H7 (cell line): ENCODE results near the gene EPB41. TPM values are rescaled to one million over a fixed set of nuclear protein-coding genes. Genes with fewer than 3 reads are reported as not detected.
"Not testable (repeated sequence)": the region's sequence is repeated elsewhere in the genome, so short reads cannot be mapped to it uniquely, and the experiment has no call there.

ENCODE experiments used
- DNase-seq: peaks from one replicate; pipeline ENCODE4 v3.0.0; 2012
- H3K27me3 ChIP-seq: 2 replicates; pipeline ENCODE4 v1.6.0; 2011; ENCODE audit warnings: mild to moderate bottlenecking, low read length; ENCODE audit not compliant: control insufficient read depth, insufficient read depth
- H3K36me3 ChIP-seq: replicated peaks from 2 replicates; pipeline ENCODE4 v1.5.1; 2011; ENCODE audit warnings: low read length; ENCODE audit not compliant: control insufficient read depth, insufficient read depth
- H3K4me3 ChIP-seq: 2 replicates; pipeline ENCODE4 v1.5.1; 2011; ENCODE audit warnings: low read depth, mild to moderate bottlenecking, control low read depth, low read length, moderate library complexity; ENCODE audit not compliant: insufficient read depth
- total RNA-seq: library from RNA; depleted of rRNA; stranded (reverse); fragments of >200 nt; shearing (Covaris generic); gene quantifications from 2 replicates; pipeline ENCODE4 v1.2.3, GENCODE V29; 2014; rRNA removed

EPB41 gene
- total RNA-seq: 58.7 and 79.7 TPM in 2 replicates

DNA sequence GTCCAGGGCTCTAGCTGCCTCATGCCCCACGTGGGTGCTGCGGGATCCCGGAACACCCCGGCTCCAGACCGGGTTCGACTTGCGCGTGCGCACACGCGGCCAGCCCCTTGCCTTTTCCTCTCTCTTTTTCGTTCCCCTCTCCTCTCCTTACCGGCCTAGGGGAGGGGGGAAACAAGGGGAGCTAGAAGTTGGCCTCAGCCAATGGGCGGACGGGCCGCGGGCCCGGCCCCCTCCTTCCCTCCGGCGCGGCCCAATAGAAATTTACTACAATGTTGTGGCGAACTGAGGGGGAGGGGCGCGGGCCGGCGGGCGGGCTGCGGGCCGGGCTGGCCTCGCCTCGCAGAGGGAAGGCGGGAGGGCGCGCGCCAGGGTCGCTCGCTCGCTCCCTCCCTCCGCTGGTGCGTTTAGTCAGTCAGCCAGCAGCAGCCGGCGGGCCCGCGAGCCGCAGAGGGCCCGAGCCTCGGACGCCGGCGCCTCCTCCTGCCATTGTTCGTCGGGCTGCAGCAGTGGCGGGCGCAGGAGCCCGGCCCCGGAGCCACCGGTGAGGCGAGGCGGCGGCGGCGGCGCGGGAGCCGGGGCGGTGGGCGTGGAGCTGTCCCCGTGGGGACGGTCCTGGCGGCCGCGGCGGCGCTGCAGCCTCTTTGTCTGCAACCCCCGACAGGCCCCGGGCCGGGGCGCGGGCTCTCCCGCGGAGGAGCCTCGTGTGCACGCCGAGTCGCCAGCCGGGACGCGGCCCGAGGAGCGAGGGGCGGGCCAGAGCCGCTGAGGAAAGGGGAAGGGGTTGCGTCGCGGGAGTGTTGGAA lies at the start of gene EPB41:
Gene EPB41 (plus strand): TSS at position 342 of the 803 bp plus-strand sequence. CDS start 72,869 bp downstream, outside the sequence.
- Histone ChIP-seq H3K4me3 (peak within 1 kb of the TSS; percentile 82), H3K36me3 (no peaks in the 10 kb centered on the region), H3K27me3 (no peaks in the 10 kb centered on the region)
- DNase-seq: peak; percentile 99

DNA sequence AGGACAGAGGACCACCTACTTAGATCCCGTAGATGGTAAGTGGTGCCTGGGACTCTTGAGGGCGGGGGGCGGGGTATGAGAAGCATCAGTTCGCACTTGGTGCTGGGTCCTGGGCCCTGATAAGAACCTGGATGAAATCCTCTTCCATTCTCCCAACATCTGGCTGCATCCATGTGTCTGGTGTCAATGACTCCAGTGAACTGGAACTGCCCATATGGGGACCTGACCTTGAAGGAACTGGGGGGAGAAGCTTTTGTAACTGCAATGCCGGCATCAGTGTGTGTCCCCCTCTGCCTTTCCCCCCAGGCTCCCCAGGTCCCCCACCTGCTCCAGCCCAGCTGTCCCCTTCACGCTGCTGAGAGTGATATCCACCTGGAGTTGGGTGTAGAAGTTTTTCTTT lies 49.7 kb upstream of the EPB41 start:
- H3K27me3 ChIP-seq: no peaks in the 10 kb centered on the region
- H3K4me3 ChIP-seq: no peak overlapping the region
- DNase-seq: no peak
- no peaks in the 10 kb centered on the region for H3K36me3 ChIP-seq

DNA sequence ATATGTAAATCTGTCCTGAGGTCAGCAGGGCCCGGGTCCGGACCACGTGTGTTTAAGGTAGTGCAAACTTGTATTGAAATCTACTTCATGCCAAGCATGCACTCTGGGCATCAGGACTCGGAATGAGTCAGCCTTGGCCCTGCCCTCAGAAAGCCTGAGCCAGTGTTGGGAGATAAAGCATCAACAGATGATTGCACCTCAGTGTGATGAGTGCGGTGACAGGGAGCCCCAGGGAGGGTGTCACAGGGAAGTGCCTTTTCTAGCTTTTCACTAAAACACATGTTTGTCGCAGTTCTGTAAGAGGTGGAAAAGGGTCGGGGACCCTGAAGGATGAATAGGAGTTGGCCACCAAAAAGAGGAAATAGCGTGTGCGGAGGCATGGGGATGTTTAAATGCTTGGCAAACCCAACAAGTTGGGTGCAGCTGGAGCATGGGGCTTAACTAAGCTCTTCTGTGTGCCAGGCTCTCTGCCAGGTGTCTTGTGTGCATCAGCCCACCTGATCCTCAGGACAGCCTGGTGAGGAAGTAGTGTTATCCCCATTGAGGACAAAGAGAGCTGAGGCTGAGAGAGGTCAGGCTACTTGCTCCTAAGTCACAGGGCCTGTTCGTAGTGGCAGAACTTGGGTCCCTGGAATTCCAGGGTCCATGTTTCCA lies 48.2 kb upstream of the EPB41 start:
- H3K27me3 ChIP-seq: no peaks in the 10 kb centered on the region
- H3K36me3 ChIP-seq: no peaks in the 10 kb centered on the region
- no peak for DNase-seq
- H3K4me3 ChIP-seq: no peak overlapping the region

DNA sequence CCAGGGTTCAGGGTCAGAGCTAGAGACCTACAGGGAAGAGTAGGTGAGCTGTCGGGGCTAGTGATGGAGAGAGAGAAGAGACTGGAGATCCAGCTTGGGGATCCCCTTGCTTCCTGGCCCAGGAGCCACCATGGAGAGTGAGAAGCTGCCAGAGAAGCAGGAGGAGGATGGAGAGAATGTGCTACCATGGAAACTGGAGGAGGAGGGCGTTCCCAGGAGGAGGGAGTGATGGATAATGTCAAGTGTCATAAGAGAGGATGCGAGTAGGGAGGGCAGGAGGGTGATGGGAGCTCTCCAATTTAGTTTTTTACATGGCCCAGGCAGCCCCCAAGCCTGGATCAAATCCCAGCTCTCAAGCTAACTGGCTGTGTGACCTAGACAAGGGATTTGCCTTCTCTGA lies 46.5 kb upstream of the EPB41 start:
- no peak overlapping the region for H3K4me3 ChIP-seq
- H3K27me3 ChIP-seq: no peaks in the 10 kb centered on the region
- H3K36me3 ChIP-seq: no peaks in the 10 kb centered on the region
- DNase-seq: no peak

- no peaks in the 10 kb centered on the region for H3K36me3 ChIP-seq
- no peak overlapping the region for H3K4me3 ChIP-seq
- DNase-seq: no peak
- no peaks in the 10 kb centered on the region for H3K27me3 ChIP-seq
These were observed 44.4 kb upstream of the EPB41 start for GRCh38 chr1:28869952-28870351.

GRCh38 chr1:28871631-28872401 lies 42.6 kb upstream of the EPB41 start:
- DNase-seq: no peak
- no peak overlapping the region for H3K4me3 ChIP-seq

DNA sequence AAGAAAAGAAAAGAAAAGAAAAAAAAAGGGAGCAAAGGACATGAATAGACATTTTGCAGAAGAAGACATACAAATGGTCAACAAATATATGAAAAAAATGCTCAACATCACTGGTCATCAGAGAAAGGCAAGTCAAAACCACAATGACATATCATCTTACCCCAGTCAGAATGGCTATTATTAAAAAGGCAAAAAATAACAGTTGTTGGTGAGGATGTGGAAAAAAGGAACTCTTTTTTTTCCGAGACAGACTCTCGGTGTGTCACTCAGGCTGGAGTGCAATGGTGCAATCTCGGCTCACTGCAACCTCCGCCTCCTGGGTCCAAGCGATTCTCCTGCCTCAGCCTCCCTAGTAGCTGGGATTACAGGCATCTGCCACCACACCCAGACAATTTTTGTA lies 39.2 kb upstream of the EPB41 start:
- not testable (repeated sequence) for DNase-seq, H3K27me3 ChIP-seq, H3K36me3 ChIP-seq, H3K4me3 ChIP-seq

More at GRCh38 chr1:28871631-28872401, 42.6 kb upstream of the EPB41 start:
- Histone ChIP-seq H3K27me3 (no peaks in the 10 kb centered on the region), H3K36me3 (no peaks in the 10 kb centered on the region)

GRCh38 chr1:28877132-28877781 lies 37.1 kb upstream of the EPB41 start:
- H3K4me3 ChIP-seq: no peak overlapping the region
- peak; percentile 78 for DNase-seq
- no peaks in the 10 kb centered on the region for H3K36me3 ChIP-seq
- H3K27me3 ChIP-seq: no peaks in the 10 kb centered on the region; the same call in 1 of the 2 replicates

DNA sequence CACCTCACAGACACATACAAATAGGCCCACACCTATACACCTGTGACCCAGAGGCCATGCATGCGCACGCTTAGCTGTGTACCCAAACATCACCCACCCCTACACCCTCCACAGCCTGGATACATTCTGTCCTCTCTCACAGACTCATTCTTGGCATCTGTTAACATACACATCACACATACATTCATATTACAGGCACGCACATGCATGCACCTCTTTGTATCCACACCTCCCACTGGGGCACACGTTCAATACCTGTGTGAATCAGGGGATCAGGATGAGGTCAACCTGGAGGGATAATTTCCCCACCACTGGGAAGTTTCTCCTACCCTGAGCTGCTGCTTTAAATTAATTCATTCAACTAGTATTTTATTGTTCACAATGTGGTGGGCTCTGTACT lies 35.6 kb upstream of the EPB41 start:
- Histone ChIP-seq H3K36me3 (no peaks in the 10 kb centered on the region), H3K27me3 (no peaks in the 10 kb centered on the region; the same call in 1 of the 2 replicates), H3K4me3 (no peak overlapping the region)
- DNase-seq: no peak

DNA sequence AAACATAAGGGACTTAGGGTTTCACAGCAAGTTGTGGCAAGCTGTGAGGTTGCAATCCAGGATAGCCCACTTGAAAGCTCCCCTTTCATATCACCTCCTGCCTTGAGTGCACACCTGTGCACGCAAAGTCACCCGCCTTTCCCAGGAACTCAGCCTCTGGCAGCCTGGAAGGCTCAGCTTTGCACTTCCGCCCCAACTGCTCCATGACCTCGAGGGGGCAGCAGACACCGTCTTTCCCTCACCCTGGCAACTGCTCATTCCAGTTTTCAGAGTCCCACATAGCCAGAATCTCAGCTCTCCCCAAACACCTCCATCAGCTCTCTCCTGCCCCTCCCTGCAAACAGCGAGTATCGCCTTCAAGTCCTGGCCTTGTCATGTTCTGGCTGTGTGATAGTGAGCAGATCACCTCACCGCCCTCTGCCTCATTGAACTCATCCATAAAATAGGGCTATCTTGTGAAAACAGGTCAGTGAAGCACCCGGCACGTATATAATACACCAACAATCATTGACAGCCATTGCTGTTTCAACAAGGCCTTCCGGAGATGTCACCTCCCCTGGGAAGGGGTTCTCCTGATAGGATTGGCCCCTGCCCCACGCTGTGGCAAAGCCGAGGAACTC lies 32.2 kb upstream of the EPB41 start:
- Histone ChIP-seq H3K4me3 (no peak overlapping the region), H3K36me3 (no peaks in the 10 kb centered on the region), H3K27me3 (no peaks in the 10 kb centered on the region; the same call in 1 of the 2 replicates)
- DNase-seq: peak; percentile 79

DNA sequence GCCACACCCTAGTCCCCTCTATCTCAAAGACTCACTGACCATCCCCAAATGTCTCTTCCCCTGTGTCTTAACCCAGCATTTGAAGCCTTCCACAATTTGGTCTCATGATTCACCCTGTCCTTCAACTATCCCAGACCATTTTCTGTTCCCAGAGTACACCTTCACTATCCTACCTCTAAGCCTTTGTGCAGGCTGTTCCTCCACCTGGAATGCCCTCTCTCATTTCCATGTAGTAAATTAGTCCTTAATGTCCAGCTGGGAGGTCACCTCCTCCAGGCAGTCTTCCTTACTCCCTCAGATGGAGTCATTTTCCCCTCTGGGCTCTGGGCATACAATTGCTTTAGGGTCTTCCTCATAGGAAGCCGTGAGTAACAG lies 31.1 kb upstream of the EPB41 start:
- Histone ChIP-seq H3K36me3 (no peaks in the 10 kb centered on the region), H3K27me3 (peaks cover 4% of the 10 kb centered on the region), H3K4me3 (no peak overlapping the region)
- no peak for DNase-seq

GRCh38 chr1:28885472-28885877 lies 28.9 kb upstream of the EPB41 start:
- no peaks in the 10 kb centered on the region for H3K36me3 ChIP-seq
- H3K27me3 ChIP-seq: peaks cover 9% of the 10 kb centered on the region
- DNase-seq: no peak
- no peak overlapping the region for H3K4me3 ChIP-seq

DNA sequence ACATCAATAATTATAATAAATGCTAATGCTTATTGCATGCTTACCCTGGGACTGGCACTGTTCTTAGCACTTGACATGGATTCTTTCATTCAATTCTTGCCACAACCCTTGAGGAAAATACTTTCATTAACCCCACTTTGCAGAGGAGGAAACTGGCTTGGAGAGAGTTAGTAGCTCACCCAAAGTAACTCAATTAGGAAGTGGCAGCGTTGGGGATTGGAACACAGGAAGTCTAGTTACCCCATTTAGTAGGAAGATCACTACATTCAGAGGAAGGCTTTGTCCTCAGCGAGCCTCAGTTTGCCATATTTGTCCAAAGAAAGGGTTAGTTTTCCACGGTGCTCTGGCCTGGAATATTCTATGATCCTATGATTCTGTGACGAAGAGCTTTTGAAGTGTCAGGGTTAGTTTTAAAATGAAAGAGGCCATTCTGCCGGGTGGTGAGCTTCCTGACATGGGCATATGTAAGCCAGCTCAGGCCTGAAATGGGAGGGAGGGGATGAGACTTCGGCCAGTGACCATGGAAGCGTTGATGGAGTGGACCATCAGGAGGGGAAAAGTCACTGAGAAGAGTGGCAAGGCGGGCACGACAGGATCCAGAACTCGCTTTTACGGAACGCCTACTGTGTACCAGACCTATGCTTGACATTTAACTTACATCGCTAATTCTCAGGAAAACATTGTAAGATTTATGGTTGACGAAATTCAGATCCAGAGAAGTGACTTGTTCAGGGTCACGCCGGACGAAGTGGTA lies 28.2 kb upstream of the EPB41 start:
- peaks cover 9% of the 10 kb centered on the region for H3K27me3 ChIP-seq
- no peak for DNase-seq
- H3K4me3 ChIP-seq: peak overlapping the region; percentile 85
- H3K36me3 ChIP-seq: no peaks in the 10 kb centered on the region
